ENCODE measurements around the gene MTHFR.

DNA sequence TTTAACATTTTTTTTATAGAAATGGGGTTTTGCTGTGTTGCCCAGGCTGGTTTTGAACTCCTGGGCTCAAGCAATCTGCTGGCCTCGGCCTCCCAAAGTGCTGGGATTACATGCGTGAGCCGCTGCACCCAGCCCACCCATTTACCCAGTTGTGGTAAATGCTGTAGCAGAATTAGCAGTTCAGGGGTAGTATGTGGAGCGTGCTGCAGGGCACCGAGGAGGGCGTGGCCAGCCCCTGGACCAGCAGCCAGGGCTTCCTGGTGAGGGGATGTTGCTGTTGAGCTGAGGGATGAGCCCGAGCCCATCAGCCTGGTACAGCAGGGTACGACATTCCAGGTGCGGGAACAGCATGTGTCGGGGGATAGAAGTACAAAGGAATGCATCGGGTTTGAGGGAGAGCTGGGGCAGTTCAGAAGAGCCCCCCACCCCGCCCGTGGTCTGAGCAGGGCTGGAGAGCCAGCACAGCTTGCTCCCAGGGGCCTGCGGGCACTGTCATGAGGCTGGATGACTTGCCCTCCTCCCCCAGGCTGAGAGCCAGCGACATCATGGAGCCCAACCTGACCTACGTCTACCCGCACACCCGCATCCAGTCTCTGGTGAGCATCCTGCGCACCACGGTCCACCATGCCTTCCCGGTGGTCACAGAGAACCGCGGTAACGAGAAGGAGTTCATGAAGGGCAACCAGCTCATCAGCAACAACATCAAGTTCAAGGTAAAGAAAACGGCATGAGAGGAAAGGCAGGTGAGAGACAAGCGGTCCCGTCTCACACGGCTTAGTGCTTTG is 29.9 kb upstream of the MTHFR start:
- no peak for TF ChIP-seq POLR2A (IDR thresholded peaks at IDR 0.05)
- TF ChIP-seq, protein P1, sequence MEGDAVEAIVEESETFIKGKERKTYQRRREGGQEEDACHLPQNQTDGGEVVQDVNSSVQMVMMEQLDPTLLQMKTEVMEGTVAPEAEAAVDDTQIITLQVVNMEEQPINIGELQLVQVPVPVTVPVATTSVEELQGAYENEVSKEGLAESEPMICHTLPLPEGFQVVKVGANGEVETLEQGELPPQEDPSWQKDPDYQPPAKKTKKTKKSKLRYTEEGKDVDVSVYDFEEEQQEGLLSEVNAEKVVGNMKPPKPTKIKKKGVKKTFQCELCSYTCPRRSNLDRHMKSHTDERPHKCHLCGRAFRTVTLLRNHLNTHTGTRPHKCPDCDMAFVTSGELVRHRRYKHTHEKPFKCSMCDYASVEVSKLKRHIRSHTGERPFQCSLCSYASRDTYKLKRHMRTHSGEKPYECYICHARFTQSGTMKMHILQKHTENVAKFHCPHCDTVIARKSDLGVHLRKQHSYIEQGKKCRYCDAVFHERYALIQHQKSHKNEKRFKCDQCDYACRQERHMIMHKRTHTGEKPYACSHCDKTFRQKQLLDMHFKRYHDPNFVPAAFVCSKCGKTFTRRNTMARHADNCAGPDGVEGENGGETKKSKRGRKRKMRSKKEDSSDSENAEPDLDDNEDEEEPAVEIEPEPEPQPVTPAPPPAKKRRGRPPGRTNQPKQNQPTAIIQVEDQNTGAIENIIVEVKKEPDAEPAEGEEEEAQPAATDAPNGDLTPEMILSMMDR (IDR thresholded peaks at IDR 0.05), result no peak
